Fibroblast of villous mesenchyme (primary cell): ENCODE data around the gene SUFU. TPM values are rescaled to one million over a fixed set of nuclear protein-coding genes. Genes with fewer than 3 reads are reported as not detected.

Experiments used
- DNase-seq: peaks from one replicate; pipeline ENCODE4 v3.0.0-alpha.2; 2010; ENCODE audit warnings: low read depth
- H3K4me3 ChIP-seq: 2 replicates; pipeline ENCODE4 v1.5.1; 2011; ENCODE audit warnings: low read depth, mild to moderate bottlenecking, low read length
- CTCF ChIP-seq: IDR thresholded peaks from 2 replicates; pipeline ENCODE4 v1.5.1; 2012; ENCODE audit warnings: low read depth, mild to moderate bottlenecking, low read length; ENCODE audit not compliant: insufficient read depth
- total RNA-seq: library from RNA; depleted of rRNA; stranded (reverse); fragments of >200 nt; gene quantifications from 2 replicates; pipeline ENCODE4 v1.2.3, GENCODE V29; 2012

Gene SUFU
- total RNA-seq, 1 donor = 3.9 TPM

GRCh38 chr10:102504179-102504975 is 605 bp downstream of the SUFU start:
- peak; percentile 54 for DNase-seq
- H3K4me3 ChIP-seq = peak overlapping the region; percentile 74
- no peak for TF ChIP-seq CTCF

DNA sequence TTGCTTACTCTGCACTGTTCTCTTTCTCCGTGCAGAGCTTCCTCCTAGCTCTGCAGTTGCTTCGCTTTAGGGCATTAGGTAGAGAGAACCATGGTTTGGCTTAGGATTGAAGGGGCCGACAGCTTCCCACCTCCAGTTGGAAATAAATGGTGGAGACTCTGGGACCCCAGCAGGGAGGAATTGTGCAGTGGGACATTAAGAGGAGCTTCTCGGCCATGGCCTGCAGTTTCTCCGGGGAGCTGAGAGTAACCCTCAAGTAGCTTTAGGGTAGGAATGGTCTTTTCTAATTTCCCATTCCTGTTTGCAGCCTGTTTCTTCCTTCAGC is 1.2 kb downstream of the SUFU start:
- no peak for TF ChIP-seq CTCF
- DNase-seq = no peak
- peak overlapping the region; percentile 74 for H3K4me3 ChIP-seq

DNA sequence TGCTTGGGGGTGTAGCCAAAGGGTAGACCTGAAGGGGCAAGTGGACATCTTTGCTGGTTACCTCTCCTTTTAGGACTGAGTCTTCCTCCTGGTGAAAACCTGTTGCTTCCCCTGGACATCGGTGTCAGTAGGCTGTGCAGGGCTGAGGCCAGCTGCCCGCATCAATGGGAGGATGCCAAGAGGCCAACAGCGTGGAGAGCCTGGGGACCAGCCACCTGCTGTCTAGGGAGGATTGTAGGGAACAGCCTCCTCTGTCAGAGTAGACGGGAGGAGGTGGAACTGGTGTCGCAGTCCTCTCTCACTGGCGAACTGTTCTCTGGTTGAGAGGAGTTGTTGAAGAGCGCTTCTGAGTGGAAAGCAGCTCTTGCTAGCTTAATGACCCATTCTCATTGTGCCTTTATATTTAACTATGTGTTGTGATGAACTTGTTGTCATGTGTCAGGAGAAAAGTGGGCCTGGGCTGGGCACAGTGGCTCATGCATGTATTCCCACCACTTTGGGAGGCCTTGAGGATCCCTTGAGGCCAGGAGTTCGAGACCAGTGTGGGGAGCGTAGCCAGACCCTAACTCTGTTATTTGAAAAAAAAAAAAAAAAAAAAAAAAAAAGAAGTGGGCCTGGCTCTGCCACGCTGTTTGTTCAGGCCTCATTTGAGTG is 1.8 kb downstream of the SUFU start:
- peak overlapping the region; percentile 74 for H3K4me3 ChIP-seq
- TF ChIP-seq CTCF = no peak
- DNase-seq = no peak

DNA sequence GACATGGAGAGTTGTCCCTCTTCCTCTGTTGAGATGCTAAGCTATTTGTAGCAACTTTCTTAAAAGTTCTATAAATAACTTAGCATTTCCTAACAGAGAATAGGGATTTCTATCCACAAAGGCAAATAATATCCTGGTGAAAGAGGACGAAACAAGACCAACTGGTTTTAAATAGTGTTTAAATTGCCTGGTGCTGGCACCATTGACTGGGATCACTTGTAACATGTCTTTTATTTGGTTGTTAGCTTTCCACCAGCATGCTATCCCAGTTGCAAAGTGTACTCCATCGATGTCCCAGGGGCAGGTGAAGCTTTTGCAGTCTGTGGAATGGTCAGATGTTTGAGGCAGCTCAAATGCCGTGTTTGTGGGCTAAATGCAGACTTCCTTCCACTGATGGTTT is 3.7 kb downstream of the SUFU start:
- no peak overlapping the region for H3K4me3 ChIP-seq
- TF ChIP-seq CTCF = no peak

GRCh38 chr10:102508506-102508905 is 4.7 kb downstream of the SUFU start:
- no peak overlapping the region for H3K4me3 ChIP-seq
- TF ChIP-seq CTCF = no peak
- DNase-seq = no peak

More for the DNA sequence above, 3.7 kb downstream of the SUFU start:
- no peak for DNase-seq

DNA sequence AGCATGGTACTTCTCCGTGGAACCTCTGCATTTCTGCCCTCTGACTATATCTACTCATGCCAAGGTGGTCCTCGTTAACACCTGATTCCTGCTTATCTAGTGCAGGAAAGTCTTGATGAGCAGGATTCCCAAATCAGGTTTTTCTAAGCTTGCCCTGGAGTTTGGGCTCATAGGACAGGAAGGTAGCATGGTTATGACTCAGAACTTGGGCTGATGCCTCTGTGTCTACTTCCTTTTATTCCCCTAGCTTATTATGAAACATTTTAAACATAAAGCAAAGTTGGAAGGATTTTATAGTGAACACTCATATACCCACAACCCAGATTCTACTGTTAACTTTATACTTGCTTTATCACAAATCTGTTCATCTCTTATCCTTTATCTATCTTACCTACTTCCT is 5.6 kb downstream of the SUFU start:
- no peak overlapping the region for H3K4me3 ChIP-seq
- TF ChIP-seq CTCF = no peak
- peak; percentile 29 for DNase-seq
